Stimulated activated CD4-positive, alpha-beta T cell treated with anti-CD3 and anti-CD28 coated beads, TNF-alpha, amount 100 ng/mL, for 24 hours (primary cell): ENCODE results near the gene C4orf36.
A peak's percentile ranks its signal among the peaks of the same experiment; 100 is the strongest.

Experiments
- DNase-seq, 3 experiments: peaks; one replicate each; pipeline ENCODE4 v3.0.0-alpha.2; 2020; ENCODE audit warnings: low read depth in 3 of 3

The C4orf36 gene, protein sequence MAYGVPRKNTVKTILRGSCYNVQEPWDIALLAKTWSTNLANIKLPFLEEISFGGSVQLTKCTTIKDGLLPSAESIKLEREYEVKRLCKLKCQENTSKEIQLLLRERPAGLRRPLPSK

DNA sequence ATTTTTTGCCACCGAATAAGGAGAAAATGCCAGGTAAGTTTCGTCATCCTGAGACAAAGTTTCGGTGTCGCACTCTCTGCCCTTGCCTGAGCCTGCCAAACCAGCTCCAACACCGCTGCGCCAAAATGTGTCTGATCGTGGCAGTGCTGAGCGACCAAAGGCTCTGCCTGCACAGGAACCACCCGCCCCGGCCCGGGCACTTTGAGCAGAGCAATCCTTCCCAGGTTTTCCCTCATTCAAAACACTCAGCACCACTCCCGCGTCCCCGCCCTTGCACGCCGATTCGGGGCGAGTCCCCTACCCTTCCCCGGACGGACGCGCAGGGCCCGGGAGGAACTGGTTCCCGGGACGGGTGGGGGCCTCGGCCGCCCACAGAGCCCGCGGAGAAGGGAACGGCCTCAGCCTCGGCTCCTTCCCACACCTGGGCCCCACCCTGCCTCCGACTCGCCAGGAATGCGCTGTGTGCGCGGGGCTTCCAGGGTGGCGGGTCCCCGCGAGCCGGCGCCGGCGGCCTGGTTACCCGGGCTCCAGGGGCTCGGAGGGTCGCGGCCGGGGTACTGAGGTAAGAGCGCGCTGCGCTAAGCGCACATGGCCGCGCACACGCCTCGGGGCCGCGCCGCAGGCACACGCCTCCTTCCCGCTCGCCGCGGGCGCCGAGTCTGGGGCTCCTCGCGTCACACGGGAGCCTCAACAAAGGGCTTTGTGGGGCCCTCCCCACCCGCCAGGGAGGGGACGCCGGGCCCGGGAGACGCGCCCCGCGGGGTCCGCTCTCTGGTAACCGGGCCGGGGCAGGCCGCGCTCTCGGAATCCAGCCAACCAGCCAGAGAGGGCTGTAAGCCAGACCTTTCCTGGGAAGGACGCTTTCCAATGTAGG is at the start of gene C4orf36:
Gene C4orf36, minus strand, starts transcription at position 661 of the 874 bp plus-strand sequence. CDS start 902 bp downstream, outside the sequence.
- peak in 1 of 3 experiments; percentile 52 for DNase-seq

DNA sequence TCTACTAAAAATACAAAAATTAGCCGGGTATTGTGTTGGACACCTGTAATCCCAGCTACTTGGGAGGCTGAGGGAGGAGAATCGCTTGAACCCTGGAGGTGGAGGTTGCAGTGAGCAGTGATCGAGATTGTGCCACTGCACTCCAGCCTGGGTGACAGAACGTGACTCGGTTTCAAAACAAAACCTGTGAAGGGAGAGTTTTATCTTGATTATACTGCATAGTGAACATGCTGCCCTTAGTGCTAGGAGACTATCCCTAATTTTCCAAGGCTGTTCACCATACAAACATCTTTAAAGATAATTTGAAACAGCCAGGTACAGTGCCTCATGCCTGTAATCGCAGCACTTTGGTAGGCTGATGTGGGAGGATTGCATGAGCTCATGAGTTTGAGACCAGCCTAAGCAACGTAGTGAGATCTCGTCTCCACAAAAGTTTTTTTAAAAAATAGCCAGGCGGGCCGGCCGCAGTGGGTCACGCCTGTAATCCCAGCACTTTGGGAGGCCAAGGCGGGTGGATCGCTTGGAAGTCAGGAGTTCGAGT is 48.8 kb upstream of the C4orf36 start:
- no peak for DNase-seq

DNA sequence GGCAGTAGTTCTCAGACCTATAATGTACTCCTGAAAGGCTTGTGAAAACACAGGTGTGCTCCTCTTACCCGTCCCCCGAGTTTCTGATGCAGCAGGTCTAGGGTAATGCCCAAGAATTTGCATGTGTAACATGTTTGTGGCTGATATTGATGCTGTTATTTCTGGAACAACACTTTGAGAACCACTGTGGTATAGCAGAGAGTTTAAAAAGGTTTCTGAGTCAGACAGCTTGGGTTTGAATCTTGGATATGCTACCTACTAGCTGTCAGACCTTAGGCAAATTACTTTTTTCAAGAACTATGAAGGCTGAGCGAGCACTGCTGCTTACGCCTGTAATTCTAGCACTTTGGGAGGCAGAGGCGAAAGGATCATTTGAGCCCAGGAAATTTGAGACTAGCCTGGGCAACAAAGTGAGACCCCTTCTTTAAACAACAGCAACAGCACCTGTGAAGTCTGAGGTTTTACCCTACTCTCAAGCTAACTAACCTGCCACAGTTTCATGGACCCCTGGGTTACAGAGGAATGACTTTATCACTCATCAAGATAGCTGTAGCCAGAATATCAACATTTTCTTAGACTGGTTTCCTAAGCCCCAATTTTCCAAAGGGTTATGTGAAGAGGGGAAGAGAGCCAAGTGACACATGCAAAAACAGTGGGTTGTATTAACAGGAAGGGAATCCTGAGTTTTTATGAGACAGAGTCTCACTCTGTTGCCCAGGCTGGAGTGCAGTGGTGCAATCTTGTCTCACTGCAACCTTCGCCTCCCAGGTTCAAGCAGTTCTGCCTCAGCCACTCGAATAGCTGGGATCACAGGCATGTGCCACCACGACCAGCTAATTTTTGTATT is 47.7 kb upstream of the C4orf36 start:
- no peak for DNase-seq

DNA sequence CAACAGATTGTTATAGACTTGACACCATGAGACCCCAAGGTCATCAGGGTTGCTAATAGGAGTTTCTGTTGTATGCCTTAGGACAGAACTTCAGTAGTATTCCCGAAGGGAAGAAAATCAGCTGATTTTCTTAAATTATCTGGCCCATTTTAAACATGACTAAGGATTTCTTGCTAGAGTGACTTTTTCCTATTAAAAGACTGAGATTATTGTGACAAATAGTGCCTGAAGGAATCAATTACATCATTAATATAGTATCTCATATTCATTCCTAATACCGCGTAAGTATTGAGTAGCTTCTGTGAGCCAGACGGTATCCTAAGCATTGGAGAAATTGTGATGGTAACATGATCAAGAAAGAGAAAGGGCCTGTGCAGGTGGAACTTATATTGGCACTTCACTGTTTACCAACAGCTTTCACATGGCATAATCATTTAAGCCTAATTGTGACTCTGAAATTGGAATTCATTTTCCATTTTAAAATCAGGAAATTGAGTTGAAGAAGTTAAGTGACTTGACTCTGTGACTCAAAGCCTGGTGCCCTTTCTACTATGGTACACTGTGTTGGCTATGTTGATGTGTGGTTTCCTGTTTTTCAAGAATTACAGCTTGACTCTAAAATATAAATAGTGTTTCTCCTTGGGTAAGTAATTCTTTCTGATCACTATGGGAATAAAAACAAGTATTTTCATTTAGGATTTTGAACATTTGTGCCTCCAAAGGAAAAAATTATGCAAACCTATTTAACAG is 46.7 kb upstream of the C4orf36 start:
- DNase-seq: no peak

- DNase-seq: peak; percentile 60 to 70 (median 65)
These were observed 43.9 kb upstream of the C4orf36 start for GRCh38 chr4:86935853-86936733.

DNA sequence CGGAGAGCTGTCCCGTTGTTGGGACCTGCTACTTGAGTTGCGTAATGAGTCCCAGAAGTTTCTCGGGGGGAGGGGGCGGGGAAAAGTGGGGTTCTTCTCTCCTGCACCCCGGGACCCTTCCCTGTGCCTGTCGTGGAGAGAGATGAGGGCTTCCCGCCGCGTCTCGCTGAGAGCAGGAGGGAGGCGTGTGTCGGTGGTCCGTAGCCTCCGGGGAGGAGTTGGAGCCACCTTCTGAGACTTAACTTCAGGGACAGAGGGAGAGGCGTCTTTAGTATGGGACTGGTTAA is 43.3 kb upstream of the C4orf36 start:
- DNase-seq: no peak

DNA sequence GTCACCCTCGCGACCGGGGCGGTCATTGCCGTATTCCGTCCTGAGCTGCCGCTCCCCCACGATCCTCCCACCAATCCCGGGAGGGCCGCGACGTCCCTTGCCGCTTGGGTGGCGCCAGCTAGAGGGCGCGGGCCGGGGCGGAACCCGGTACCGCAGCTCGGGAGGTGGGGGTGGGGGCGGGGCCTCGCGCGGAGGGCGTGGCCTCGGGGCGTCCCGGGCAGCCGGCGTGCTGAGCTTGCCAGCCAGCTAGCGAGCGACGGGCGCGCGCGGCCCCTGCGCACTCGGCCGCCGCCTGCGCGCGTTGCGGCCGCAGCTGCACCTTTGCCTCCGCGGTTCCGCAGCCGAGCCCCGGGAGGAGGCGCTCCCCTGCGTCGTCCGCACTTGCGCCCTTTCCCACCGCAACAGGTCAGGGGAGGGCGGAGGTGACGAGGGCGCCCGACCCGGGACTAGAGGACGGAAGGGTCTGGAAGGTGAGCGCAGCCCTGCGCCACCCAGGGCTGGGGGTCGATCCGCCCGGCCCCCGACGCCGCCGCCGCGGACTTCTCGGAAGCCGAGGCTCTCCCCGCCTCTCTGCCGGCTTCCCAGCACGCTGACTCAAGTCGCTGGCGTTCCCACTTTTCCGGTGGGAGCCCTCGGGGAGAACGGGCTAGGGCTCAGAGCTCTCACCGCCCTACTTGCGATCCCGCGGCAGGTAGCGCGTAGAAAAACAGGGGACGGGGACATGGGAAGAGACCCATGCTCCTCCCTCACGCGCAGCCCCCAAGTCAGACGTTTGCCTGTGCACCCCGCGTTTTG is 42.7 kb upstream of the C4orf36 start, which contains the start of gene AFF1:
Gene AFF1, plus strand, starts transcription at position 241 of the 795 bp plus-strand sequence. CDS start 13,523 bp downstream, outside the sequence.
- DNase-seq: peak; percentile 71 to 85 (median 71)

- DNase-seq: no peak
These were observed 42.0 kb upstream of the C4orf36 start for GRCh38 chr4:86934147-86934770.

DNA sequence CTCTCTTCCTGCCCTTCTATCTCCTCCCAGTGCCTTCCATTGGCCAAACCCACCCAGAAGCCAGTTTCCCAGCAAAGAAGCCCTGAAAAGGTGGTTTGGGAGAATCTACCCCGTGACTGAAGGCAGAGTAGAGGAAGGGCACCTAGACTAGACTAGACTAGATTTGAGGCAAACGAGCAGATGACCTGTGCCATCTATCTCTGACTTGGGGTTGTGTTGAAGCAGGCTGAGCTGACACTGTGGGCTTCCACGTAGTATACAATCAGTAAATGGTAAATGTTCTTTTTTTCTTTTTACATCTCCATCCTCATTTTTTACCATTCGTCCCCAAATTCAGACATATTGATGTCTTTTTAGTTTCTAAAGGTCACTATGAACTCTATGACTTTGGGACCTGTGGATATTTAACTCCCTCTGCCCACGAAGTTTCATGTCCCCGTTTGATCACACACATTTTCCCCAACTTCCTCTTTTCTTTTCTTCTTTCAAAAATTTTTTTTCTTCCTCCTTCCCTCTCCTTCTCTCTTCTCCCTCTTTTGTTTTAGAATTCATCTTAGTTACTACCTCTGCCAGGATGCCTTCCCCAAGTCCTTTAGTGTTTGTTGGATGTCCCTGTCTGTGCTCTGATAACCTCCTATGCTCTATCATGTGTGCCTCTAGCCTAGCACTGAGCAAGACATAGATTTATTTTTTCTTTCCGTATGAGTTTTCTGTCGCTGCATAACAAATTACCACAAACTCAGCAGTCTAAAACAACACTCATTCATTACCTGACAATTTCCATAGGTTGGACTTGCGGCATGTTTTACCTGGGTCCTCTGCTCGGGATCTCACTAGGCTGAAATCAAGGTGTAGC is 36.4 kb upstream of the C4orf36 start:
- no peak for DNase-seq

GRCh38 chr4:86927843-86928395 is 35.7 kb upstream of the C4orf36 start:
- DNase-seq: no peak

DNA sequence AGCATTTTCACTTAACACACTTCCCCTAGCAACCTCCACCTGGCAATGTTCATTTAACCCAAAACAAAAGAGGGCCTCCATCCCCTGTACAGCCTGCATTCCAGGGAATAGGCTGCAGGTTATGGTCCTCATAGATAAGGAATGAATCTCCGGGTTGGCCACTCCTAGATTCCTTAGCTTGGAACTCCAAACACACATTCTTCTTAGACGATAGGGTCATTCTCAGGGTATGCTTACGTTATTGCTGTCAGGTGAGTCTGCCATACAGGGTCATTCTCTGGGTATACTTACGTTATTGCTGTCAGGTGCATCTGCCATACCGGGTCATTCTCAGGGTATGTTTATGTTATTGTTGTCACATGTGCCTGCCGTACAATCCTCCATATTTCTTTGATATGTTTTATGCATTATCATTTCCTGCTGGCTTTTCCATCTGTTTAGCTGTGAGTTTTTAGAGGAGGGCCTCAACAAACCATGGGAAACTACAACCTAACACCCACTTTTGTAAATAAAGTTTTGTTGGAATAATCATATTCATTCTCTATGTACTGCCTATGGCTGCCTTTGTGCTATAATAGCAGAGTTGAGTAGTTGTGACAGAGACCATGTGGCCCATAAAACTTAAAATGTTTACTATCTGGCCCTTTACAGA is 34.3 kb upstream of the C4orf36 start:
- no peak for DNase-seq

GRCh38 chr4:86924811-86925210 is 32.6 kb upstream of the C4orf36 start:
- DNase-seq: no peak

DNA sequence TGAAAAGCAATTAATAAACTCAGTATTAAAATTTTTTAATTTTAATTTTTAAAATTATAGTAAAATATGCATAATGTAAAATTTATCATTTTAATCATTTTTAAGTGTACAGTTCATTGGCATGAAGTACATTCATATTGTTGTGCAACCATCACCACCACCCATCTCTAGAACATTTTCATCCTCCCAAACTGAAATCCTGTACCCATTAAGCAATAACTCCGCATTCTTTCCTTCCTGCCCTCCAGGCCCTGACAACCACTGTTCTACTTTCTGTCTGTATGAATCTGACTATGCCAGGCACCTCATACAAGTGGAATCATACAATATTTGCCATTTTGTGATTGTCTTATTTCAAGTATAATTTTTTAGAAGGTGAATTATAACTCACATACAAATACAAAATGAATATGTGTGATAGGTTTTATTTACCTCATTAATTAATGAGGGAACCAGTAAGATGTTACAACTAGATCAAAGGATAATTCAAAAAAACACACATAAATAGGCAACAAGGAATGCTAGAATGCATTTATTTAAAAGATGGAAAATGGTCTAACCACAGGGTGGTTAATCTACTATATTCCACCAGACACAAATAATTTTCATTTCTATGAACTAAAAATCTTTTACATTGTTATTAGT is 29.5 kb upstream of the C4orf36 start:
- DNase-seq: no peak

DNA sequence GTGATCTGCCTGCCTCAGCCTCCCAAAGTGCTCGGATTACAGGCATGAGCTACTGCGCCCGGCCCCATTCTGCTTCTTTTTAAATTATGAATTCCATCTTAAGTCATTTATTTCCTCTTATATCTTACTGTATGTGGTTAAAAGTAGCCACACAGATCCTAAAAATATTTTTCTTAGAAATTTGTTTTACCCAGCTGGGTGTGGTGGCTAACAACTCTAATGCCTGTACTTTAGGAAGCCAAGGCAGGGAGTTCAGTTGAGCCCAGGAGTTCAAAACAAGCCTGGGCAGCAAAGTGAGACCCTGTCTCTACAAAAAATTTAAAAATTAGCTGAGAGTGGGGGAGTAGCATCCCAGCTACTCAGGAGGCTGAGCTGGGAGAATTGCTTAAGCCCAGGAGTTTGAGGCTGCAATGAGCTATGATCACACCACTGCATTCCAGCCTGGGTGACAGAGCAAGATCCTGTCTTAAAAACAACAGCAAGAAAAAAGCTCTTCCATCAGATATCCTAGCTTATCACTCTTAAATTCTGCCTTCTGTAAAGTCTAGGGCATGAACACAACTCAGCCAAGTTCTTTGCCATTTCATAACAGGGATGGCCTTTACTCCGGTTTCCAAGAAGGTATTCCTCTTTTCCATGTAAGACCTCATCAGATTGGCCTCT is 27.5 kb upstream of the C4orf36 start:
- DNase-seq: no peak

DNA sequence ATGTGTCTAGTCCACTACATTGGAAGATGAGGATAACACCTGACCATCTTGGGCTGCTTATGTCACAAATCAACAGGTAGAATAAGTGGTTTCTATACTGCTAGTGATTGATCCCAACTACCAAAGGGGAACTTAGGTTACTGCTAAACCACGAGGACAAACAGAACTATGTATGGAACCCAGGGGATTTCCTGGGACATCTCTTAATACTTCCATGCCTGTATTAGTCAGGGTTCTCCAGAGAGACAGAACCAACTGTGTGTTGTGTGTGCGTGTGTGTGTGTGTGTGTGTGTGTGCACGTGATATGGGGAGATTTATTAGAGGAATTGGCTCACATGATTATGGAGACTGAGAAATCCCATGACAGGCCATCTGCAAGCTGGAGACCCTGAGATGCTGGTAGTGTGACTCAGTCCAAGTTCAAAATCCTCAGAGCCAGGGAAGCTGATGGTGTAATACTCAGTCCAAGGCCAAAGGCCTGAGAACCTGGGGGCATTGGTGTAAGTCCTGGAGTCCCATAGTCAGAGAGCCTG is 26.4 kb upstream of the C4orf36 start:
- DNase-seq: no peak
